Astrocyte of the spinal cord (primary cell): ENCODE measurements around the gene VPS9D1.
"Not testable (repeated sequence)": the region's sequence is repeated elsewhere in the genome, so short reads cannot be mapped to it uniquely, and the experiment has no call there.

Experiments
- DNase-seq: peaks from one replicate; pipeline ENCODE4 v3.0.0; 2011; ENCODE audit warnings: low read depth, low spot score
- H3K4me3 ChIP-seq: 2 replicates; pipeline ENCODE4 v1.5.1; 2011; ENCODE audit warnings: low read depth, mild to moderate bottlenecking, low read length, moderate library complexity
- in situ Hi-C: cut with HindIII; loops from 2 replicates; pipeline ENCODE4 v1.10.0; 2017; ENCODE audit warnings: low sequenced_read_pairs
- TF ChIP-seq, protein P1 (sequence below): IDR thresholded peaks from 2 replicates; pipeline ENCODE4 v1.5.1; 2012; ENCODE audit warnings: low read depth, mild to moderate bottlenecking, low read length, inconsistent platforms

Gene VPS9D1

DNA sequence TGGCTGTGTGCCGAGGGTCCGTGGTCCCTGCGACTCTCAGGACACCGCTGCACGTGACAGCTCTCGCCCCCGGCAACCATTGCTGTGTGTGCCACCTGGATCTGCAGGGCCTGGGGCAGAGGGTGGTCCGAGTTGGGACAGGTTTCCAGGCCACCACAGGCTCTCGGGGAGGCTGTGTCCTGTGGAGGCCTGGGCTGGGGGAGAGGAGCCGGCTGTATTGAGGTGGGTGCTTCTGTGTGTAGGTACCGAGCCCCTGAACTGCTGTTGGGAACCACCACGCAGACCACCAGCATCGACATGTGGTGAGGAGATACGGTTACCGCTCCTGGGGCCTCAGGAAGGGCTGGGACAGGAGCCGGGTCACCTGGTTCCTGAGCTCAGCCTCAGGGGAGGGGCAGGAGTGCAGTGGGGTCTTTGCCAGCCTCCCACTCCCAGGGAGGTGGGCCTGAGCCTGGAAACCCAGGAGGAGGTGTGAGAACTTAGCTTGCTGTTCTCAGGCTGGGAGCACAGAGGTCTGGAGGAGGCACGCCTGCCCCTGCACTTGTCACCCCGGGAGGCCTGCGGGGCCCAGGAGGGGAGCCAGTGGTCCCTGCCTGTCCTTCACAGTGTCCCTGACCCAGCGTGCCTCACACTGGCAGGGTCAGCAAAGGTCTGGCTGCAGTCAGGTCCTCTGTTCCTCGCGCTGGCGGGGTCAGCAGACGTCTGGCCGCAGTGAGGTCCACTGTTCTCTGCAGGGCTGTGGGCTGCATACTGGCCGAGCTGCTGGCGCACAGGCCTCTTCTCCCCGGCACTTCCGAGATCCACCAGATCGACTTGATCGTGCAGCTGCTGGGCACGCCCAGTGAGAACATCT is 26.5 kb downstream of the VPS9D1 start:
- DNase-seq: no peak
- TF ChIP-seq, protein P1, sequence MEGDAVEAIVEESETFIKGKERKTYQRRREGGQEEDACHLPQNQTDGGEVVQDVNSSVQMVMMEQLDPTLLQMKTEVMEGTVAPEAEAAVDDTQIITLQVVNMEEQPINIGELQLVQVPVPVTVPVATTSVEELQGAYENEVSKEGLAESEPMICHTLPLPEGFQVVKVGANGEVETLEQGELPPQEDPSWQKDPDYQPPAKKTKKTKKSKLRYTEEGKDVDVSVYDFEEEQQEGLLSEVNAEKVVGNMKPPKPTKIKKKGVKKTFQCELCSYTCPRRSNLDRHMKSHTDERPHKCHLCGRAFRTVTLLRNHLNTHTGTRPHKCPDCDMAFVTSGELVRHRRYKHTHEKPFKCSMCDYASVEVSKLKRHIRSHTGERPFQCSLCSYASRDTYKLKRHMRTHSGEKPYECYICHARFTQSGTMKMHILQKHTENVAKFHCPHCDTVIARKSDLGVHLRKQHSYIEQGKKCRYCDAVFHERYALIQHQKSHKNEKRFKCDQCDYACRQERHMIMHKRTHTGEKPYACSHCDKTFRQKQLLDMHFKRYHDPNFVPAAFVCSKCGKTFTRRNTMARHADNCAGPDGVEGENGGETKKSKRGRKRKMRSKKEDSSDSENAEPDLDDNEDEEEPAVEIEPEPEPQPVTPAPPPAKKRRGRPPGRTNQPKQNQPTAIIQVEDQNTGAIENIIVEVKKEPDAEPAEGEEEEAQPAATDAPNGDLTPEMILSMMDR: no peak
- in situ Hi-C loops: no loop called here
- H3K4me3 ChIP-seq: no peak overlapping the region

DNA sequence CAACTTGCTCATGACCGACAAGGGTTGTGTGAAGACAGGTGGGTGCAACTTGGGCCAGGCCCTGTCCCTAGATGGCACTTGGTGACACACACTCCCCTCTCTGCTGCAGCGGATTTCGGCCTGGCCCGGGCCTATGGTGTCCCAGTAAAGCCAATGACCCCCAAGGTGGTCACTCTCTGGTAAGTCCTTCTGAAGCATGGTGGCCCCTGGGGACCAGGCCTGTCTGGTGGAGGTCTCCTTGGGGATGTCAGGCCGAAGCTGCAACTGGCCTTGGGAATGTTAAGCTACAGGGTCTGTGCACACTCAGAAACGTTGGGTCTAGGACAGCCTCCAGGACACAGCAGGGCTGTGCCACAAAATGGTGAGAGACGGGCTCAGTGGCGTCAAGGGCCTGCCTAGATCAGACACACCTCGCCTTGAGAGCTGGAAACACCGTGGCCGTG is 27.4 kb downstream of the VPS9D1 start:
- in situ Hi-C loops: no loop called here
- H3K4me3 ChIP-seq: no peak overlapping the region
- no peak for DNase-seq
- TF ChIP-seq, protein P1: no peak

DNA sequence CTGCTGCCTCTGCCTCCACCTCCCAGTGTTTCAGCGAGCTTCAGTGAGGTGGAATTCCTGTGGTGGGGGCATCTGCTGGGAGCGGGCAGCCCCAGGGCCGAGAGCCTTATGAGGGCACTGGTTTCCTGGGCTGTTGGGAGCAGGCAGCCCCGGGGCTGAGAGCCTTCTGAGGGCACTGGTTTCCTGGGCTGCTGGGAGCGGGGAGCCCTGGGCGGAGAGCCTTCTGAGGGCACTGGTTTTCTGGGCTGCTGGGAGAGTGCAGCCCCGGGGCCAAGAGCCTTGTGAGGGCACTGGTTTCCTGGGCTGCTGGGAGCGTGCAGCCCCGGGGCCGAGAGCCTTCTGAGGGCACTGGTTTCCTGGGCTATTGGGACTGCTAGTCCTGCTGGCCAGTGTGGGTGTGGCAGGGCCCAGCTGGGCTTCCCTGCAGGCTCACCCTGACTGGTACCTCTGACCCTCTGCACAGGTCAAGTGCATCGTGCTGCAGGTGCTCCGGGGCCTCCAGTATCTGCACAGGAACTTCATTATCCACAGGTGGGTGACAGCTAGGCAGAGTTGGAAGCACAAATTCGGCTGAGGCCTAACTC is 28.6 kb downstream of the VPS9D1 start:
- in situ Hi-C loops: no loop called here
- H3K4me3 ChIP-seq: no peak overlapping the region
- DNase-seq: no peak
- TF ChIP-seq, protein P1: no peak

DNA sequence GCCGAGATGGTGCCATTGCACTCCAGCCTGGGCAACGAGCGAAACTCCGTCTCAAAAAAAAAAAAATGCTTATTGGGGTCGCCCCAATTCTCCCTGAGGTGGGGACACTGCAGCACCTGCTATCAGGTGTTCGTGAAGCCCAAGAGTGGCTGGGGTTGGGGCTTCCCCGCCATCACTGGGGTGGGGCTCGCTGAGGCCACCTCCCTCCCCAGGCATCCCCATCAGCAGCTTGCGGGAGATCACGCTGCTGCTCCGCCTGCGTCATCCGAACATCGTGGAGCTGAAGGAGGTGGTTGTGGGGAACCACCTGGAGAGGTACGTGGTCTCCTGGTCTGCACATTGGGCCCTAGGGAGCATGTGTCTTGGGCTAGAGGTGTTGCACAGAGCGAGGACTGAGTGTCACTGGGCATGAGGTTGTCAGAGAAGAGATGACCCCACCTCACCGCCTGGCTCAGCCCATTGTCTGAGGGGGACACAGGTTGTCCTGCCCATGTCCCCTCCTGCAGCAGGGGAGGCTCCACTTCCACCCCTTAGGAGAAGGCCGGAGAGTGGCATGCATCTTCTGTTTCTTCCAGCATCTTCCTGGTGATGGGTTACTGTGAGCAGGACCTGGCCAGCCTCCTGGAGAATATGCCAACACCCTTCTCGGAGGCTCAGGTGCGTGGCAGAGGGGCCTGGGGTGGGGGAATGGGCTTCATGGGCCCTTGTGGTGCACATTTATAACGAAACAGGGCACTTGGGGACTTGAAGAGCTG is 29.3 kb downstream of the VPS9D1 start:
- TF ChIP-seq, protein P1: no peak
- in situ Hi-C loops: no loop called here

DNA sequence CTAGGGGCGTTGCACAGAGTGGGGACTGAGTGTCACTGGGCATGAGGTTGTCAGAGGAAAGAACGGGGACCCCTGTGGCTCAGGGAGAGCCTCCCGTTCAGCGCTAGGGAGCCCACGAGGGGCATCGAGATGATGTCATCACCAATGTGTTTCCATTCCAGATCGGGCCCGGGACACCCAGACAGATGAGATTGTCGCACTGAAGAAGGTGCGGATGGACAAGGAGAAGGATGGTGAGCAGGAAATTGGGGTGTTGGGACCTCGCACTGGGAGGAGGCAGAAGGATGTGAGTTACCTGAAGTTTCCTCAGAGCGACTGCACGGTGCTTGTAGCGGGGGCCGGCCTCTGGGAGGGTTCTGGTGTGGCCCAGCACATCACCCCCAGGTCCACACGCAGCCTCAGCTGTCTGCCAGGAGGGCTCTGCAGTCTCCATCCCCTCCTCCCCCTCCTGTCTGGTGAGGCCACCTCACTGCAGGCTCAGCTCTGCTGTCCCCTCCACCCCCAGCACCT is 30.3 kb downstream of the VPS9D1 start:
- no peak for DNase-seq
- TF ChIP-seq, protein P1: no peak
- in situ Hi-C loops: no loop called here
- no peak overlapping the region for H3K4me3 ChIP-seq

More for the DNA sequence above, 29.3 kb downstream of the VPS9D1 start:
- no peak overlapping the region for H3K4me3 ChIP-seq
- DNase-seq: no peak

DNA sequence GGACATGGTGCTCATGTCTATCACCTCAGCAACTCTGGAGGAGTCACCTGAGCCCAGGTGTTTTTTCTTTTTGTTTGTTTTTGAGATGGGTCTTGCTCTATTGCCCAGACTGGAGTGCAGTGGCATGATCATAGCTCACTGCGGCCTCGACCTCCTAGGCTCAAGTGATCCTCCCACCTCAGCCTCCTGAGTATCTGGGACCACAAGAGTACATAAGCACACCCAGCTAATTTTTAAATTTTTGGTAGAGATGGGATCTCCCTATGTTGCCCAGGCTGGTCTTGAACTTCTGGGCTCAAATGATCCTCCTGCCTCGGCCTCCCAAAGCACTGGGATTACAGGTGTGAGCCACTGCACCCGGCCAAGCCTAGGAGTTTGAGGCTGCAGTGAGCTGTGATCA is 31.1 kb downstream of the VPS9D1 start:
- in situ Hi-C loops, H3K4me3 ChIP-seq, DNase-seq: not testable (repeated sequence)
